Hematopoietic multipotent progenitor cell treated with erythropoietin and hydrocortisone succinate and interleukin-3 and kit ligand, for 17 days (in vitro differentiated cells): ENCODE data around the gene SPRYD4.

Experiments used
- DNase-seq: peaks from one replicate; pipeline ENCODE4 v3.0.0-alpha.2; 2015; ENCODE audit warnings: low spot score

Gene SPRYD4

DNA sequence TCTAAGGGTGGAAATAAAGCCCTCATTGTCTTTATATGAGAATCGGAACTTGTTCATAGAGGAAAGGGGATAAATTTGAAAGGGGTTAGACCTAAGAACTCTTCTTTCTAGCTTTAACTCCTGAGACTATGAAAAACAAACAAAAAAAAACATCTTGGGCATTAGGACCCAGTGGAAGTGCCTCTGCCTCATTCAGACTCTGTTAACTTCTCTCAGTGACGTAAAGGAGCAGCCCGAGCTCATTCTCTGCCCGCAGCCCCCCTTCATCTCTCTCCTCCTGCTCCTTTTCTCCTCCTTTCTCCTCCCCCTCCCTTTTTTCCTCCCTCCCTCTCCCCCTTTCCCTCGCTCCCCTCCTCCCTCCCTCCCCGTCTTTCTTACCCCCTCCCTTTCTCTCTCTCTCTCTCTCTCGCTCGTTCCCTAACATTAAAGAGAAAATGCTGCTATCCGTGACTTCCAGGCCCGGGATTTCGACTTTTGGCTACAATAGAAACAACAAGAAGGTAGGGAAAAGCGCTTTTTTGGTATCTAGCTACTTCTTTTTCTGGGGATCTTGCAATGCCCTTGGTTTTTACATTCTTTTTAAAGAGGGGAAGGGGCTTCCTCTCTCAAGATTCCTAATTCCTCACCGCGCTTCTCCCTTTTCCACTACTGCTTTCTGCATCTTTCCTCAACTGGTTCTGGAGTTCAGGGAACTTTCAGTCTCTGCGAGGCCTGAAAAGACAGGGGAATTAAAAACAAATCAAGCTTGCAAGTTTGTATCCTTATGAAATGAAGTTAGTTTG is 53.4 kb downstream of the SPRYD4 start, which contains the start of gene RBMS2:
TSS of gene RBMS2 (plus strand) at position 231 of the 782 bp plus-strand sequence. CDS start at position 435, 204 bp downstream.
- no peak for DNase-seq

DNA sequence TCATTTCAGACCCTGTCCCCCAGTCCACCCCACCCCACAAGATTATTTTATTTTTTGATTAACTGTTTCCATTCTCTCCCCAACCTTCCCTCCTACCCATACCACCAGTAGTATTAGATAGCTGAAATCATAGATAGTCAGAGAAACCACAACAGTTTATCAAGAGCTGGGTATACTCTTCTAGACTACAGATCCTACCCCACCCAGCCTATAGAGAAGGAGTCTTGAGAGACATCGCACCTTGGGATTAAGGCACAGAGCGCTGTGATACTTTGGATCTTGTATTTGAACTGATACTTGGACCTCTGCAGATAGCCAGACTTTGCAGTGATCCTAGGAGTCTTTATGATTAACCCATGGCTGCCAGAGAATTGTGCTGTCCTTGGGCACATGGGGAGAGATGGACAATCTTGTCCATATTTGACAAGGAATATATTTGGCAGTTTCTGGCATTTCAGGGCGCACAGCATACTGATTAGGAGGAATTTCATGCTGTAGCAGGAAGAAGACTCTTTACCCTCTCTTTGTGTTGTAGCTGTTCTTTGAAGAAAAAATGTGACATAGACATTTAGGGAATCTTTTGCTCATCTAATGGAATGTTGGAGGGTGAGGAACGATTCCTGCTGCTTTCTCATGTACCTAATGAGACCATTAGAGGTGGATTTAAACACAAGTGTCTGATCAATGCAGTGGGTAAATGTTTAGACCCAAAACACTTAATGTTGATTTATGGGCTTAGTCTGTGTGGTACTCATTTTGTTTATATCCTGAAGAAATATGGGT is 54.2 kb downstream of the SPRYD4 start:
- no peak for DNase-seq

DNA sequence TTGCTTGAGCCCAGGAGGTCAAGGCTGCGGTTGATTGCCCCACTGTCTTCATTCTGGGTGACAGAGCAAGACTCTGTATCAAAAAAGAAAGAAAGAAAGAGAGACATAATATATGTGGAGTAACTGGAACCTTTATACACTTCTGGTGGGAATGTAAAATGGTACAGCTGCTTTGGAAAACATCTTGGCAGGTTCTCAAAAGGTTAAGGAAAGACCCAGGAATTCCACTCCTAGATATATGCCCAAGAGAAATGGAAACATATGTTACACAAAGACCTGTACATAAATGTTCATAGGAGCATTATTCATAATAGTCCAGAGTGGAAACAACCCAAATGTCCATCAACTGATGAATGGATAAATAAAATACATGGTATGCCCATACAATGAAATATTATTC is 60.5 kb downstream of the SPRYD4 start:
- no peak for DNase-seq
